Activated T-cell treated with anti-CD3 and anti-CD28 coated beads for 4 hours (primary cell): ENCODE measurements around the gene TMEM167A.
"Not testable (repeated sequence)": the region's sequence is repeated elsewhere in the genome, so short reads cannot be mapped to it uniquely, and the experiment has no call there.

ENCODE experiments used
- DNase-seq: peaks from one replicate; pipeline ENCODE4 v3.0.0-alpha.2; 2020

Gene TMEM167A

GRCh38 chr5:83085106-83085505 lies 7.9 kb upstream of the TMEM167A start:
- DNase-seq, result no peak

- DNase-seq, result no peak
These were observed 7.1 kb upstream of the TMEM167A start for GRCh38 chr5:83084336-83084735.

- no peak for DNase-seq
These were observed 5.6 kb upstream of the TMEM167A start for GRCh38 chr5:83082750-83083149.

- DNase-seq, result peak; percentile 1
These were observed 568 bp upstream of the TMEM167A start for GRCh38 chr5:83077662-83078261.

- no peak for DNase-seq
These were observed 4.2 kb downstream of the TMEM167A start for GRCh38 chr5:83072966-83073365.

- DNase-seq, result no peak
These were observed 5.7 kb downstream of the TMEM167A start for GRCh38 chr5:83071286-83072051.

- DNase-seq, result no peak
These were observed 7.9 kb downstream of the TMEM167A start for GRCh38 chr5:83069096-83069799.

- DNase-seq, result not testable (repeated sequence)
These were observed 9.8 kb downstream of the TMEM167A start for GRCh38 chr5:83067377-83067776.

- DNase-seq, result no peak
These were observed 10.6 kb downstream of the TMEM167A start for GRCh38 chr5:83066548-83067110.

- DNase-seq, result no peak
These were observed 17.9 kb downstream of the TMEM167A start for GRCh38 chr5:83059341-83059740.

GRCh38 chr5:83058726-83059125 lies 18.5 kb downstream of the TMEM167A start:
- DNase-seq, result no peak

GRCh38 chr5:83055166-83055565 lies 22.0 kb downstream of the TMEM167A start:
- no peak for DNase-seq

GRCh38 chr5:83050723-83051340 lies 26.4 kb downstream of the TMEM167A start:
- no peak for DNase-seq

- DNase-seq, result no peak
These were observed 27.8 kb downstream of the TMEM167A start for GRCh38 chr5:83049370-83049885.

GRCh38 chr5:83048811-83049210 lies 28.4 kb downstream of the TMEM167A start:
- DNase-seq, result no peak

GRCh38 chr5:83048277-83048676 lies 28.9 kb downstream of the TMEM167A start:
- no peak for DNase-seq

GRCh38 chr5:83044926-83045325 lies 32.3 kb downstream of the TMEM167A start:
- no peak for DNase-seq

GRCh38 chr5:83042507-83042906 lies 34.7 kb downstream of the TMEM167A start:
- DNase-seq, result no peak

GRCh38 chr5:83038924-83039323 lies 38.3 kb downstream of the TMEM167A start:
- no peak for DNase-seq

- no peak for DNase-seq
These were observed 40.1 kb downstream of the TMEM167A start for GRCh38 chr5:83036991-83037575.

GRCh38 chr5:83035373-83036100 lies 41.7 kb downstream of the TMEM167A start:
- DNase-seq, result no peak
